HepG2 (cell line): ENCODE measurements around the gene PPP1CA. TPM values are rescaled to one million over a fixed set of nuclear protein-coding genes. Genes with fewer than 3 reads are reported as not detected.

Experiments
- ATAC-seq: fragments of 200-7000 bp; cut with Tn5 transposase; 3 replicates; pipeline ENCODE4 v1.9.1; 2020; ENCODE audit warnings: mild to moderate bottlenecking, moderate library complexity
- BruUV-seq: library from RNA; stranded (reverse); fragments of 400-500 nt; replicated peaks from 2 replicates; lab custom pipeline; 2021; lab: Mats Ljungman, UMichigan
- CTCF ChIA-PET: fragments of 300-600 bp; formaldehyde crosslinking; extraction: SDS; loops from one replicate; lab custom pipeline; 2021; ENCODE audit warnings: low total read pairs, inconsistent platforms, low intra/inter-chr PET ratio; lab: Yijun Ruan, JAX
- POLR2A ChIA-PET: fragments of 350-600 bp; sonication (Branson Sonifier 250); formaldehyde crosslinking; loops from one replicate; lab custom pipeline; 2020; ENCODE audit warnings: antibody characterized with exemption, inconsistent platforms; lab: Yijun Ruan, JAX
- DNase-seq: peaks from one replicate; pipeline ENCODE4 v3.0.0-alpha.2; 2015; ENCODE audit warnings: low spot score
- FAIRE-seq: peaks from 3 replicates; lab custom pipeline; 2011; peaks lifted over from hg19 to GRCh38; lab: Jason Lieb, UNC
- H2AFZ ChIP-seq: one replicate; pipeline ENCODE4 v1.6.1; 2011; ENCODE audit warnings: low read length, inconsistent platforms
- H3K27ac ChIP-seq: fragments of 300-600 bp; 3 replicates; pipeline ENCODE4 v1.8.0; 2011; ENCODE audit warnings: mixed run types, mild to moderate bottlenecking, mixed read lengths, low read length, inconsistent platforms; ENCODE audit not compliant: insufficient read depth; ENCODE audit errors: extremely low read length
- H3K27me3 ChIP-seq, 2 experiments: fragments of 200-600 bp in 1 of 2; 2 replicates in 1 of 2; 3 replicates in 1 of 2; pipeline versions ENCODE4 v1.6.0 to v1.8.0; 2011; ENCODE audit warnings: low read length in 2 of 2, mild to moderate bottlenecking in 2 of 2, moderate library complexity in 2 of 2, inconsistent platforms in 1 of 2; ENCODE audit not compliant: insufficient read depth in 2 of 2, control insufficient read depth in 1 of 2
- H3K36me3 ChIP-seq, 2 experiments: fragments of 200-600 bp in 1 of 2; replicated peaks in 1 of 2; 2 replicates in 1 of 2; 3 replicates in 1 of 2; pipeline versions ENCODE4 v1.5.1 to v1.8.0; 2011; ENCODE audit warnings: low read length in 2 of 2, inconsistent platforms in 1 of 2; ENCODE audit not compliant: insufficient read depth in 2 of 2, control insufficient read depth in 1 of 2
- H3K4me1 ChIP-seq: 2 replicates; pipeline ENCODE4 v1.5.1; 2012; ENCODE audit warnings: low read length, inconsistent platforms; ENCODE audit not compliant: insufficient read depth
- H3K4me2 ChIP-seq: 2 replicates; pipeline ENCODE4 v1.6.0; 2011; ENCODE audit warnings: low read depth, low read length, inconsistent platforms
- H3K4me3 ChIP-seq, 3 experiments: fragments of 200-600 bp in 1 of 3; sonication (generic), shearing (Covaris generic) in 1 of 3; replicated peaks in 1 of 3; 2 replicates each; pipeline ENCODE4 v1.5.1; 2011 to 2016; ENCODE audit warnings: low read length in 3 of 3, inconsistent platforms in 2 of 3, low read depth in 2 of 3, mild to moderate bottlenecking in 2 of 3, control low read depth in 1 of 3, mixed read lengths in 1 of 3; ENCODE audit not compliant: insufficient read depth in 1 of 3
- H3K79me2 ChIP-seq: one replicate; pipeline ENCODE4 v1.6.1; 2011; ENCODE audit warnings: low read length, inconsistent platforms; ENCODE audit not compliant: insufficient read depth
- H3K9ac ChIP-seq: 2 replicates; pipeline ENCODE4 v1.6.0; 2011; ENCODE audit warnings: mild to moderate bottlenecking, low read depth, low read length, inconsistent platforms; ENCODE audit not compliant: insufficient read depth
- H3K9me3 ChIP-seq: 2 replicates; pipeline ENCODE4 v1.5.1; 2012; ENCODE audit warnings: mild to moderate bottlenecking, low read length
- H4K20me1 ChIP-seq: 2 replicates; pipeline ENCODE4 v1.6.0; 2011; ENCODE audit warnings: inconsistent platforms, mild to moderate bottlenecking, low read length, moderate library complexity; ENCODE audit not compliant: insufficient read depth
- HOXA3 ChIP-seq: sonication (generic); formaldehyde crosslinking; IDR thresholded peaks from 2 replicates; pipeline ENCODE4 v1.5.0; 2020; ENCODE audit warnings: missing genetic modification reagents
- RBM39 ChIP-seq: fragments of 200-400 bp; formaldehyde crosslinking; IDR thresholded peaks from one replicate; pipeline ENCODE4 v1.6.1; 2018; ENCODE audit warnings: antibody characterized with exemption, mild to moderate bottlenecking, low read depth, low read length; ENCODE audit not compliant: poor library complexity, severe bottlenecking
- SRSF1 ChIP-seq: fragments of 200-400 bp; formaldehyde crosslinking; optimal IDR thresholded peaks from 2 replicates; pipeline ENCODE3; 2017; ENCODE audit warnings: mild to moderate bottlenecking, low read depth, low read length, moderate library complexity
- ZNF407 ChIP-seq: sonication (generic); formaldehyde crosslinking; IDR thresholded peaks from one replicate; pipeline ENCODE4 v1.5.1; 2020; ENCODE audit warnings: mild to moderate bottlenecking, missing genetic modification reagents; ENCODE audit errors: not compliant biosample characterization
- WGBS: methylation state at CpG from one replicate; pipeline ENCODE4 v1.1.6; 2017; ENCODE audit warnings: low lambda C conversion rate; 5-methylcytosine and 5-hydroxymethylcytosine counted together
- in situ Hi-C: cut with HindIII; loops from 2 replicates; pipeline ENCODE4 v1.10.0; 2017; ENCODE audit warnings: low pct_unique_long_range_greater_than_20kb; ENCODE audit not compliant: extremely low pct_ligation_motif_present
- intact Hi-C: fragments of 100-400 bp; cut with micrococcal nuclease; formaldehyde crosslinking; loops from one replicate; pipeline ENCODE4 v1.10.0; 2022; ENCODE audit not compliant: unreplicated experiment
- polyA plus RNA-seq, 8 experiments: library from polyadenylated mRNA; depleted of rRNA in 3 of 8; stranded (reverse) in 7 of 8; unstranded in 1 of 8; fragments of >200 nt; fragmentation: Illumina TruSeq in 4 of 8; extraction: Trizol in 4 of 8; gene quantifications; 2 replicates each; pipeline versions ENCODE4 v1.2.1 to v1.2.3, GENCODE V29; 2011 to 2016; ENCODE audit warnings: low read depth in 4 of 8, missing spikeins in 1 of 8, mixed read lengths in 1 of 8; ENCODE audit not compliant: insufficient read depth in 1 of 8
- total RNA-seq, 5 experiments: library from RNA; depleted of rRNA; stranded (reverse); fragments of >200 nt; fragmentation: Illumina TruSeq; extraction: Trizol; gene quantifications; 2 replicates each; pipeline ENCODE4 v1.2.3, GENCODE V29; 2016; ENCODE audit warnings: low read depth in 1 of 5
- TF ChIP-seq, protein P1 (sequence below): sonication (generic); formaldehyde crosslinking; IDR thresholded peaks from 2 replicates; pipeline ENCODE4 v1.9.0; 2022; ENCODE audit warnings: missing genetic modification reagents, mild to moderate bottlenecking, borderline replicate concordance
- TF ChIP-seq, protein P2 (sequence below): IDR thresholded peaks from 2 replicates; pipeline ENCODE4 v1.6.1; 2016; ENCODE audit warnings: low read depth

Gene PPP1CA
- total and polyA plus RNA-seq, 2 of the 13 experiments (the other 11 are each of a cell fraction or from before 2014, with no cell fraction given), result 149 to 170 TPM

DNA sequence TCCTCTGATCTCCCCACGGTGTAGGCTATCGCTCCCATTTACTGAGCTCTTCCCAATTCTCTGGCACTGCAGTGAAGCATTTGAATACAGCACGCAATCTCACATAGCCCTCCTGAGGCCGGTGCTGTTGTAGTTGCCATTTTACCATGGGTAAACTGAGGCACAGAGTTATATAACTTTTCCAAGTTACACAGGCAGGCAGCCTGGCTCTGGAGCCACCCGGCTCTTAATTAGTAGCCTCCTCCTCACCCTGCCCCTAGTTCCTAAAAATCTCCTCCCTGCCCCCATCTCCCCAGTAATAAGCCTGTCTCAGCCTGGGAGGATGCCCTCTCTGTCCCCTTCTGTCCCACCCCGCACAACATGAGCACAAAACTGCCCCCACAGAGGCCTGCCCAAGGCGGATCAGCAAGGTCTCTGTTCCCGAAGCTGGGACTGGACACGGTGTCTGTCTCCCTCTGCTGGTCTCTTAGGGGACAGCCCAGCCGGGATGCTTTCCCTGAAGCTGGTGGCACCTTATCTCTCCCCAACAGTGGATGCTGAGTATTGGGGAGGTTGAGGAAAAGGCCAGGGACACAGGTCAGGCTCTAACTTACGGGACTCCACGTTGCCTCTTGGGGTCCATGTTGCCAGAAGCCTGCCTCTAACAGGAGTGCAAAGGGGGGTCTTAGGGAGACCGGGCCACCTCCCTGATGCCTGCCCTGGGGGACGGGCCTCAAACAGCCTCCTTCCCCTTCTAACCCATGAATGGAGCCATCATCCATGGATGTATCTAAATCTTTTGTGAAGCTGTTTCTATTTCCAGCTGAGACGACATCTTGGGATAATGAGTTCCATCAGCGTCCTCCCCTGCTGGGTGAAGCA lies 19.2 kb downstream of the PPP1CA start:
- WGBS, result 14% methylated on average over 11 of the region's 16 CpGs
- H3K27ac ChIP-seq, result no peak overlapping the region
- H3K4me2 ChIP-seq, result no peak overlapping the region
- H3K36me3 ChIP-seq, result no peaks in the 10 kb centered on the region
- H2AFZ ChIP-seq, result no peak overlapping the region
- no peaks in the 10 kb centered on the region for H3K9me3 ChIP-seq
- peaks cover 30% of the 10 kb centered on the region for H3K4me1 ChIP-seq
- BruUV-seq, result no TSS peak
- intact Hi-C loops, result loop anchor here (1.0 to 10.0 kb wide), 2 partner anchors 25 to 138 kb away; no protein-coding TSS in a partner anchor
- in situ Hi-C loops, result loop anchor here (5.0 kb wide), 1 partner anchor 120 kb away; no protein-coding TSS in a partner anchor
- DNase-seq, result peak; percentile 67
- CTCF ChIA-PET, result interaction anchor here (1.3 to 2.3 kb wide), 5 partner anchors 11 to 36 kb away, joined by 5 to 45 read pairs (median 6); partner anchors contain the start of gene POLD4
- no peak overlapping the region for H3K4me3 ChIP-seq
- H3K27me3 ChIP-seq, result peaks cover 1 to 40% of the 10 kb centered on the region in 2 experiments; a peak in 3 of 5 replicates
- no peaks in the 10 kb centered on the region for H4K20me1 ChIP-seq
- FAIRE-seq, result peak; percentile 85
- ATAC-seq, result peak; percentile 86
- no peak overlapping the region for H3K9ac ChIP-seq
- POLR2A ChIA-PET, result interaction anchor here (1.0 to 18.5 kb wide), 4 partner anchors 9 to 29 kb away, joined by 3 to 365 read pairs (median 4); partner anchors contain the start of genes CLCF1, POLD4, PPP1CA and RAD9A
- H3K79me2 ChIP-seq, result no peaks in the 10 kb centered on the region
- TF ChIP-seq ZNF407 (no peak), SRSF1 (no peak), RBM39 (peak; percentile 48), HOXA3 (CRISPR knock-in tag) (no peak)
- TF ChIP-seq, protein P1, sequence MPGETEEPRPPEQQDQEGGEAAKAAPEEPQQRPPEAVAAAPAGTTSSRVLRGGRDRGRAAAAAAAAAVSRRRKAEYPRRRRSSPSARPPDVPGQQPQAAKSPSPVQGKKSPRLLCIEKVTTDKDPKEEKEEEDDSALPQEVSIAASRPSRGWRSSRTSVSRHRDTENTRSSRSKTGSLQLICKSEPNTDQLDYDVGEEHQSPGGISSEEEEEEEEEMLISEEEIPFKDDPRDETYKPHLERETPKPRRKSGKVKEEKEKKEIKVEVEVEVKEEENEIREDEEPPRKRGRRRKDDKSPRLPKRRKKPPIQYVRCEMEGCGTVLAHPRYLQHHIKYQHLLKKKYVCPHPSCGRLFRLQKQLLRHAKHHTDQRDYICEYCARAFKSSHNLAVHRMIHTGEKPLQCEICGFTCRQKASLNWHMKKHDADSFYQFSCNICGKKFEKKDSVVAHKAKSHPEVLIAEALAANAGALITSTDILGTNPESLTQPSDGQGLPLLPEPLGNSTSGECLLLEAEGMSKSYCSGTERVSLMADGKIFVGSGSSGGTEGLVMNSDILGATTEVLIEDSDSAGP (CRISPR knock-in tag), result peak; percentile 35; the same call in 1 of the 2 replicates
- TF ChIP-seq, protein P2, sequence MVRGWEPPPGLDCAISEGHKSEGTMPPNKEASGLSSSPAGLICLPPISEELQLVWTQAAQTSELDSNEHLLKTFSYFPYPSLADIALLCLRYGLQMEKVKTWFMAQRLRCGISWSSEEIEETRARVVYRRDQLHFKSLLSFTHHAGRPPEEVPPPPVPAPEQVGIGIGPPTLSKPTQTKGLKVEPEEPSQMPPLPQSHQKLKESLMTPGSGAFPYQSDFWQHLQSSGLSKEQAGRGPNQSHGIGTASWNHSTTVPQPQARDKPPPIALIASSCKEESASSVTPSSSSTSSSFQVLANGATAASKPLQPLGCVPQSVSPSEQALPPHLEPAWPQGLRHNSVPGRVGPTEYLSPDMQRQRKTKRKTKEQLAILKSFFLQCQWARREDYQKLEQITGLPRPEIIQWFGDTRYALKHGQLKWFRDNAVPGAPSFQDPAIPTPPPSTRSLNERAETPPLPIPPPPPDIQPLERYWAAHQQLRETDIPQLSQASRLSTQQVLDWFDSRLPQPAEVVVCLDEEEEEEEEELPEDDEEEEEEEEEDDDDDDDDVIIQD (CRISPR knock-in tag), result 0 out of 2 replicates have a peak, but pooled peaks have one; percentile 21
